Measurements from ENCODE around the gene RALGAPB. TPM values are rescaled to one million over a fixed set of nuclear protein-coding genes. Genes with fewer than 3 reads are reported as not detected.

Gene RALGAPB
- total and polyA plus RNA-seq, 2 of the 13 experiments (the other 11 are each of a cell fraction or from before 2014, with no cell fraction given): 17.6 to 30.6 TPM

- TF ChIP-seq MYC (CRISPR knock-in tag; IDR thresholded peaks at IDR 0.05; ENCODE audit: borderline replicate concordance) (peak; percentile 98), SRF (IDR thresholded peaks at IDR 0.05; ENCODE audit: low read depth, low read length) (peak; percentile 50; the same call in 1 of the 2 replicates), STAG1 (CRISPR knock-in tag; IDR thresholded peaks at IDR 0.05) (peak; percentile 66), ZNF224 (CRISPR knock-in tag; IDR thresholded peaks at IDR 0.05) (peak; percentile 91; the same call in 1 of the 2 replicates), ZKSCAN1 (IDR thresholded peaks at IDR 0.05; ENCODE audit: low read length) (peak; percentile 70; the same call in 1 of the 2 replicates), GPBP1L1 (CRISPR knock-in tag; IDR thresholded peaks at IDR 0.05) (no peak), ZNF556 (CRISPR knock-in tag; IDR thresholded peaks at IDR 0.05; ENCODE audit: borderline replicate concordance) (peak; percentile 99), MATR3 (CRISPR knock-in tag; IDR thresholded peaks at IDR 0.05) (no peak), ZSCAN22 (CRISPR knock-in tag; IDR thresholded peaks at IDR 0.05) (peak; percentile 36), ZFP62 (CRISPR knock-in tag; IDR thresholded peaks at IDR 0.05) (no peak), RAD51 (IDR thresholded peaks at IDR 0.05; ENCODE audit: borderline replicate concordance) (no peak), ZBTB37 (CRISPR knock-in tag; IDR thresholded peaks at IDR 0.05) (no peak), PHF20 (CRISPR knock-in tag; IDR thresholded peaks at IDR 0.05) (peak; percentile 98), E2F1 (CRISPR knock-in tag; IDR thresholded peaks at IDR 0.05) (peak; percentile 88), TAF15 (IDR thresholded peaks at IDR 0.05; ENCODE audit: low read depth, low read length, poor library complexity, severe bottlenecking) (peak; percentile 98), U2AF2 (IDR thresholded peaks at IDR 0.05; ENCODE audit: low read depth, low read length) (0 out of 2 replicates have a peak, but pooled peaks have one; percentile 20), ZNF780A (CRISPR knock-in tag; IDR thresholded peaks at IDR 0.05) (no peak)
Measured at GRCh38 chr20:38446441-38447209, 26.0 kb upstream of the RALGAPB start (continued).
